Upper lobe of left lung (tissue), 4 donors: ENCODE results near the gene USP32.

Experiments
- EP300 ChIP-seq, 4 donors: sonication (generic); formaldehyde crosslinking; IDR thresholded peaks; one replicate each; pipeline ENCODE4 v1.5.1; 2017; ENCODE audit warnings: antibody characterized with exemption in 4 of 4, control low read depth in 2 of 4
- POLR2A ChIP-seq, 4 donors: fragments of 450-650 bp; IDR thresholded peaks; one replicate each; pipeline ENCODE4 v1.5.1; 2016 to 2017; ENCODE audit warnings: antibody characterized with exemption in 4 of 4, mild to moderate bottlenecking in 2 of 4
- POLR2AphosphoS5 ChIP-seq, 2 donors: sonication (generic); formaldehyde crosslinking; IDR thresholded peaks; one replicate each; pipeline ENCODE4 v1.5.1; 2017; ENCODE audit warnings: antibody characterized with exemption in 2 of 2
- TF ChIP-seq, protein P1 (sequence below), 6 experiments: fragments of 450-650 bp in 4 of 6; fragments of 200-600 bp in 2 of 6; sonication (generic) in 2 of 6; IDR thresholded peaks; one replicate each; pipeline ENCODE4 v1.5.1; 2016 to 2019; ENCODE audit warnings: antibody characterized with exemption in 6 of 6

DNA sequence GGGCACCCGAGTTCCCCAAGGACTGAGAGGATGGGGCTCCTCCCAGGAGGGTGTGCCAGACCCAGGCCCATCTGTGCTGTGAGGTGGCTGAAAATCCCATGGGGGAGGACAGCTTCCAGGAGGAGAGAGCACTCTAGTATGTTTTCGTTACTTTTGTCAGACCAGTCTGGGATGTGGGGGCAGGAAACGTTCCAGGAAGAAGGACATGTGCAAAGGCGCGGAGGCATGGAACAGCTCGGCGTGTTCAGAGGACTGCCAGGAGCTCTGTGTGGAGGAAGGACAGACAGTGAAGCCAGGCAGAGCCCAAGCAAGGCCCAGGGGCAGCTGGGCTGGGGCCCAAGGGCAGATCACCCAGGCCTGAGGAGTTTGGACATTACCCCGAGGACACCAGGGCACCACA lies 235.2 kb downstream of the USP32 start:
- TF ChIP-seq POLR2A (IDR thresholded peaks at IDR 0.05) (no peak), EP300 (IDR thresholded peaks at IDR 0.05) (no peak), POLR2AphosphoS5 (IDR thresholded peaks at IDR 0.05) (no peak)
- TF ChIP-seq, protein P1, sequence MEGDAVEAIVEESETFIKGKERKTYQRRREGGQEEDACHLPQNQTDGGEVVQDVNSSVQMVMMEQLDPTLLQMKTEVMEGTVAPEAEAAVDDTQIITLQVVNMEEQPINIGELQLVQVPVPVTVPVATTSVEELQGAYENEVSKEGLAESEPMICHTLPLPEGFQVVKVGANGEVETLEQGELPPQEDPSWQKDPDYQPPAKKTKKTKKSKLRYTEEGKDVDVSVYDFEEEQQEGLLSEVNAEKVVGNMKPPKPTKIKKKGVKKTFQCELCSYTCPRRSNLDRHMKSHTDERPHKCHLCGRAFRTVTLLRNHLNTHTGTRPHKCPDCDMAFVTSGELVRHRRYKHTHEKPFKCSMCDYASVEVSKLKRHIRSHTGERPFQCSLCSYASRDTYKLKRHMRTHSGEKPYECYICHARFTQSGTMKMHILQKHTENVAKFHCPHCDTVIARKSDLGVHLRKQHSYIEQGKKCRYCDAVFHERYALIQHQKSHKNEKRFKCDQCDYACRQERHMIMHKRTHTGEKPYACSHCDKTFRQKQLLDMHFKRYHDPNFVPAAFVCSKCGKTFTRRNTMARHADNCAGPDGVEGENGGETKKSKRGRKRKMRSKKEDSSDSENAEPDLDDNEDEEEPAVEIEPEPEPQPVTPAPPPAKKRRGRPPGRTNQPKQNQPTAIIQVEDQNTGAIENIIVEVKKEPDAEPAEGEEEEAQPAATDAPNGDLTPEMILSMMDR (IDR thresholded peaks at IDR 0.05): no peak
